SU-DHL-6 (cell line): Measurements from ENCODE around the gene SMAD2.

Experiments
- H2AFZ ChIP-seq: fragments of 200-600 bp; sonication (generic); 2 replicates; pipeline ENCODE4 v1.6.1; 2014; ENCODE audit warnings: low read depth, mild to moderate bottlenecking, moderate library complexity, mixed read lengths, antibody characterized with exemption, low read length; ENCODE audit not compliant: severe bottlenecking
- H3F3A ChIP-seq: fragments of 200-600 bp; shearing (Covaris generic); 2 replicates; pipeline ENCODE4 v1.6.0; 2016; ENCODE audit warnings: antibody characterized with exemption, mild to moderate bottlenecking; ENCODE audit not compliant: insufficient read depth
- H3K27ac ChIP-seq: fragments of 200-600 bp; sonication (generic); 2 replicates; pipeline ENCODE4 v1.5.1; 2016; ENCODE audit warnings: low read depth, mild to moderate bottlenecking, low read length, moderate library complexity, mixed read lengths
- H3K27me3 ChIP-seq: fragments of 200-600 bp; sonication (generic), shearing (Covaris generic); 2 replicates; pipeline ENCODE4 v1.6.0; 2014; ENCODE audit warnings: mild to moderate bottlenecking, low read length
- H3K36me3 ChIP-seq: fragments of 200-600 bp; sonication (generic); 2 replicates; pipeline ENCODE4 v1.6.1; 2014; ENCODE audit warnings: mild to moderate bottlenecking, low read length, mixed read lengths
- H3K4me2 ChIP-seq: fragments of 300-600, 200-600 bp; shearing (Covaris generic), sonication (generic); 2 replicates; pipeline ENCODE4 v1.6.0; 2014; ENCODE audit warnings: low read length, low read depth, mild to moderate bottlenecking; ENCODE audit not compliant: poor library complexity, severe bottlenecking
- H3K4me3 ChIP-seq: fragments of 200-600 bp; sonication (generic); 2 replicates; pipeline ENCODE4 v1.5.1; 2014; ENCODE audit warnings: antibody characterized with exemption, low read length, mild to moderate bottlenecking, mixed read lengths; ENCODE audit not compliant: insufficient read depth, poor library complexity, severe bottlenecking
- H3K79me2 ChIP-seq: fragments of 200-600 bp; sonication (generic); 2 replicates; pipeline ENCODE4 v1.6.1; 2014; ENCODE audit warnings: mild to moderate bottlenecking, low read length, moderate library complexity; ENCODE audit not compliant: insufficient read depth
- H3K9ac ChIP-seq: fragments of 200-600 bp; sonication (generic); 2 replicates; pipeline ENCODE4 v1.7.0; 2014; ENCODE audit warnings: mild to moderate bottlenecking, low read length
- H3K9me2 ChIP-seq: fragments of 200-600 bp; sonication (generic); replicated peaks from 2 replicates; pipeline ENCODE4 v1.6.1; 2014; ENCODE audit warnings: low read length; ENCODE audit not compliant: insufficient read depth
- H3K9me3 ChIP-seq: fragments of 200-600 bp; sonication (generic); 2 replicates; pipeline ENCODE4 v1.6.1; 2014; ENCODE audit warnings: low read length, mixed read lengths; ENCODE audit not compliant: insufficient read depth
- H4K20me1 ChIP-seq: fragments of 200-600 bp; sonication (generic); 2 replicates; pipeline ENCODE4 v1.6.1; 2014; ENCODE audit warnings: low read depth, mild to moderate bottlenecking, antibody characterized with exemption, low read length, moderate library complexity, mixed read lengths
- EZH2phosphoT487 ChIP-seq: fragments of 200-600 bp; sonication (generic), shearing (Covaris generic); conservative IDR thresholded peaks from 2 replicates; pipeline ENCODE4 v1.6.1; 2018; ENCODE audit warnings: mild to moderate bottlenecking, antibody characterized with exemption, low read length, moderate library complexity, mixed read lengths
- TF ChIP-seq, protein P1 (sequence below): fragments of 200-600 bp; sonication (generic); IDR thresholded peaks from one replicate; pipeline ENCODE4 v1.5.1; 2017; ENCODE audit warnings: antibody characterized with exemption, mild to moderate bottlenecking, low read length, moderate library complexity; ENCODE audit not compliant: insufficient read depth, poor library complexity, severe bottlenecking

SMAD2 gene

DNA sequence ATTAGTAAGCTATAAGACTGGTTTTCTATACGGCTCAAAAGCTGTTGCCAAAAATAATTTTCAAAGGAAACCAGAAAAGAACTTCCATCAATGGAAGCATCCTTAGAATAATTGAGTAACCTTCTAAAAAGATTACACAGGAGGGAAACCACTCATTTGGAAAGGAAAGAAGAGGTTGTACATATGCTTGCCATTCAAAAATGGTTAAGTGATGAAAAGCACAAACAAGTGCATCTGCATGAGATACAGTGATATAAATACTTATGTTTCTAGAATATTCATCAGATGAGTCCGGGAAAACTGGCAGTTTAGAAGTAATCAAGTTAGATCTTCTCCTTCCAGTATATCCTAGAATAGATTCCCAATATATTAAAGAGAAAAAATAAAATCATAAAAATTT is 20.1 kb upstream of the SMAD2 start:
- H3K9me3 ChIP-seq: no peaks in the 10 kb centered on the region
- no peaks in the 10 kb centered on the region for H3K9me2 ChIP-seq
- H3K4me2 ChIP-seq: no peak overlapping the region
- TF ChIP-seq, protein P1, sequence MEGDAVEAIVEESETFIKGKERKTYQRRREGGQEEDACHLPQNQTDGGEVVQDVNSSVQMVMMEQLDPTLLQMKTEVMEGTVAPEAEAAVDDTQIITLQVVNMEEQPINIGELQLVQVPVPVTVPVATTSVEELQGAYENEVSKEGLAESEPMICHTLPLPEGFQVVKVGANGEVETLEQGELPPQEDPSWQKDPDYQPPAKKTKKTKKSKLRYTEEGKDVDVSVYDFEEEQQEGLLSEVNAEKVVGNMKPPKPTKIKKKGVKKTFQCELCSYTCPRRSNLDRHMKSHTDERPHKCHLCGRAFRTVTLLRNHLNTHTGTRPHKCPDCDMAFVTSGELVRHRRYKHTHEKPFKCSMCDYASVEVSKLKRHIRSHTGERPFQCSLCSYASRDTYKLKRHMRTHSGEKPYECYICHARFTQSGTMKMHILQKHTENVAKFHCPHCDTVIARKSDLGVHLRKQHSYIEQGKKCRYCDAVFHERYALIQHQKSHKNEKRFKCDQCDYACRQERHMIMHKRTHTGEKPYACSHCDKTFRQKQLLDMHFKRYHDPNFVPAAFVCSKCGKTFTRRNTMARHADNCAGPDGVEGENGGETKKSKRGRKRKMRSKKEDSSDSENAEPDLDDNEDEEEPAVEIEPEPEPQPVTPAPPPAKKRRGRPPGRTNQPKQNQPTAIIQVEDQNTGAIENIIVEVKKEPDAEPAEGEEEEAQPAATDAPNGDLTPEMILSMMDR: no peak
- no peak for TF ChIP-seq EZH2phosphoT487
- no peaks in the 10 kb centered on the region for H3K36me3 ChIP-seq
- no peak overlapping the region for H2AFZ ChIP-seq
- H4K20me1 ChIP-seq: no peaks in the 10 kb centered on the region
- H3K4me3 ChIP-seq: no peak overlapping the region
- no peak overlapping the region for H3K27ac ChIP-seq
- H3K9ac ChIP-seq: no peak overlapping the region
- no peaks in the 10 kb centered on the region for H3K79me2 ChIP-seq
- no peaks in the 10 kb centered on the region for H3K27me3 ChIP-seq
- no peaks in the 10 kb centered on the region for H3F3A ChIP-seq

GRCh38 chr18:47949202-47949601 is 18.7 kb upstream of the SMAD2 start:
- Histone ChIP-seq H3K9me3 (no peaks in the 10 kb centered on the region), H3K79me2 (no peaks in the 10 kb centered on the region), H3K4me2 (no peak overlapping the region), H3F3A (no peaks in the 10 kb centered on the region), H3K9me2 (no peaks in the 10 kb centered on the region), H3K4me3 (no peak overlapping the region), H4K20me1 (no peaks in the 10 kb centered on the region), H3K27ac (no peak overlapping the region), H2AFZ (no peak overlapping the region), H3K9ac (no peak overlapping the region), H3K27me3 (no peaks in the 10 kb centered on the region), H3K36me3 (no peaks in the 10 kb centered on the region)
- TF ChIP-seq EZH2phosphoT487: no peak
- TF ChIP-seq, protein P1: no peak

DNA sequence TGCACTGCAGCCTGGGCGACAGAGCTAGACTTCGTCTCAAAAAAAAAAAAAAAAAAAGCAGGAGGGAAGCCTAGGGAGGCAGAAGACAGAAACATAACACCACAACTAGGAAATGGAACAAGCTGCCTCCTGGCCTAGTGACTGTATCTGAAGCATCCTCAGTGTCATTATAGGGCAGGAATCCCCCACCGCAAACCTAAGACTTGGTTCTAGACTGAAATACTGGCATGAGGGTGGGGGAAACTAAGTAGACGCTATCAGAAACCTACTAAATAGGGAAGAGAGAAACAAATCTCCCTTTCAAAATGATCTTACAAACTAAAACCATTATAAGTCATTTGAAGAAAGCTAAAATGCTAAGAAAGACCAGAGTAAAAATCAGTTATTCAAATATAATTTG is 16.4 kb upstream of the SMAD2 start:
- Histone ChIP-seq H3K9me2 (0 out of 2 replicates have a peak, but pooled peaks cover 6% of the 10 kb centered on the region), H3K9ac (no peak overlapping the region), H3K4me3 (no peak overlapping the region), H3K9me3 (no peaks in the 10 kb centered on the region), H3K27me3 (no peaks in the 10 kb centered on the region), H3F3A (no peaks in the 10 kb centered on the region), H2AFZ (no peak overlapping the region), H4K20me1 (no peaks in the 10 kb centered on the region), H3K4me2 (no peak overlapping the region), H3K36me3 (no peaks in the 10 kb centered on the region), H3K79me2 (no peaks in the 10 kb centered on the region), H3K27ac (no peak overlapping the region)
- TF ChIP-seq, protein P1: no peak
- no peak for TF ChIP-seq EZH2phosphoT487
